IPS-18c (cell line): ENCODE data around the gene GSTM4.

Source experiments
- H3K4me3 ChIP-seq: 2 replicates; pipeline ENCODE4 v1.7.0; 2013; ENCODE audit warnings: low read depth, mild to moderate bottlenecking, low read length, moderate library complexity; ENCODE audit not compliant: insufficient read depth
- H3K9me3 ChIP-seq: one replicate; pipeline ENCODE4 v1.6.1; 2013; ENCODE audit warnings: mild to moderate bottlenecking, low read length, moderate library complexity; ENCODE audit not compliant: control insufficient read depth, insufficient read depth

The GSTM4 gene

DNA sequence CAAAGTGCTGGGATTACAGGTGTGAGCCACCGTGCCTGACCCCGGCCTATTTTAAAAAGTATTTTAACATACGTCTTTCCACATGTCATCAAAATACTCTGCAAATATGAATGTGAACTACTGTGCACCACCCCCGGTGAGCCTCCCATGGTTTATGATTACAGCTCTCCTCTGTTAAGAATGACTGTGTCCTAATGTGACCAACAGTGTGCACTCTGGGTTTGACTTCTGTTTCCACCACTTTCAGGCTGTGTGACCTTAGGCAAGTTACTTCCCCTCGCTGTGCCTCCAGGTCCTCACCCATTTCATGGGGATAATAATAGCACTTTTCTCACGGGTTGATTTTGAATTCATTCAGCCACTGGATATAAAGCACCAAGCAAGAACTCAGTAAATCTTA, 21.6 kb upstream of the GSTM4 start:
- Histone ChIP-seq H3K4me3 (no peak overlapping the region), H3K9me3 (no peaks in the 10 kb centered on the region)

GRCh38 chr1:109634771-109635750, 20.8 kb upstream of the GSTM4 start:
- no peak overlapping the region for H3K4me3 ChIP-seq
- H3K9me3 ChIP-seq, result no peaks in the 10 kb centered on the region

DNA sequence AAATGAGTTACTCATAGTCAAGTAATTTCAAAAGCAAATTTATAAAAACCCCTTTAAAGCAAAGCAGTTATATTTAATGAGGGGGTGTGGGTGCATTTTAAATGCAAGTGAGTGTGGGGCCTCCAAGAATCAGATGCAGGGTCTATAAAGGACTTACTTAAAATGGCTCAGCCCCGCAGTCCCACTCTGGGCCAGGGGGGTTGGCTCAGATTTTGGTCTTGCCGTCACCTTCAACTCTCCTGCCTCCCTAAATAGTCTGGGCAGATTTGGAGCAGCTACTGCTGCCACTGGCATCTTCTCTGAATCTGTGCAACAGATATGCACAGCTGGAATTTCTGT, 20.1 kb upstream of the GSTM4 start:
- H3K4me3 ChIP-seq, result no peak overlapping the region
- no peaks in the 10 kb centered on the region for H3K9me3 ChIP-seq

DNA sequence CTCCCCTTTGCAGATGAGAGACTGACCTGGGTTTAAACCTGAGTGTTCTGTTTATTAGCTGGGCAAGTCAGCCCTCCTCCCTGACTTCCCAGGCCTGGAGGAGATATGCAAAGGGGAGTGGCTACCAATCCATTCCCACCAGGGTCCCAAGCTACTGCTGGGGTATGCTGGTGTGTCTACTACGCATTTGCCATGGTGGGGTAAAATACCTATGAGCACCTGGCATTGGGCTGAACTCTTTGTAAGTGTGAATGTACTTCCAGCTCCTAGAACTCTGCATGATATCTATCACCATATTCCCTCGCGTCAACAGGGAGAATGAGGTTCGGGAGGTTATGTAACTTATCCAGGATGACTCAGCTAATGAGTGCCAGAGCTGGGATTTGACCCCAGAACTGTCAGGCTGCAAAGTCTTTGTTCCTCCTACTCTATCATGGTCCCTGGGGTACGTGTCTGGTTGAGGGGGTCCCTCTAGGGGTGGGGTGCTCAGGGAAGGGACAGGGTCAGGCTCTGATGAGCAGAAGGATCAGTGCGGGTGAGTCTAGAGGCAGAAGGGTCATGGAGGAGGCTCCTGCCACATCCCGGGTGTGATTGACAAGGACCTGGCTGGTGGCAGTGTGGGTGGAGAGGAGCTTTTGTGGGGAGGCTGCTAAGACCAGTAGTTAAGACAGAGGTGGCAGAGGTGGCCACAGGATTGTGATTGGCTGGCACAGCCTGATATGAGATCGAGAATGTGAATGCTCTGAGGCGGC, 19.5 kb upstream of the GSTM4 start:
- Histone ChIP-seq H3K9me3 (no peaks in the 10 kb centered on the region), H3K4me3 (no peak overlapping the region)

DNA sequence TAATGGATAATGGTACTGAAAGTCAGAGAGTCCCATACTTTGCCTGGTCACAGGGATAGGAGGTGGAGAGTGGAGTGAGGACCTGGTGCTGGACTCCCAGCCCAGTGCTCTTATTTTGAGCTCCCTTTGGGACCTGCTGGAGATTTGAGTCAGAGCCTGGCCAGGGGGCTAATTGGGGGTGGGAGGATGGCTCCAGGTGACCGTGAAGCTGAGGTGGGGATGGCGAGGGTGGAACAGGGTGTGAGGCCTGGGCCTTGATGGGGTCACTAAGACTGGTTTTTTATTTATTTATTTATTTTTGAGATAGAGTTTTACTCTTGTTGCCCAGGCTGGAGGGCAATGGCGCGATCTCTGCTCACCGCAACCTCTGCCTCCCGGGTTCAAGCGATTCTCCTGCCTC, 18.5 kb upstream of the GSTM4 start:
- Histone ChIP-seq H3K4me3 (no peak overlapping the region), H3K9me3 (no peaks in the 10 kb centered on the region)

GRCh38 chr1:109639063-109639840, 16.6 kb upstream of the GSTM4 start:
- H3K9me3 ChIP-seq, result no peaks in the 10 kb centered on the region
- no peak overlapping the region for H3K4me3 ChIP-seq

GRCh38 chr1:109639841-109640184, 16.1 kb upstream of the GSTM4 start:
- H3K4me3 ChIP-seq, result no peak overlapping the region
- no peaks in the 10 kb centered on the region for H3K9me3 ChIP-seq

DNA sequence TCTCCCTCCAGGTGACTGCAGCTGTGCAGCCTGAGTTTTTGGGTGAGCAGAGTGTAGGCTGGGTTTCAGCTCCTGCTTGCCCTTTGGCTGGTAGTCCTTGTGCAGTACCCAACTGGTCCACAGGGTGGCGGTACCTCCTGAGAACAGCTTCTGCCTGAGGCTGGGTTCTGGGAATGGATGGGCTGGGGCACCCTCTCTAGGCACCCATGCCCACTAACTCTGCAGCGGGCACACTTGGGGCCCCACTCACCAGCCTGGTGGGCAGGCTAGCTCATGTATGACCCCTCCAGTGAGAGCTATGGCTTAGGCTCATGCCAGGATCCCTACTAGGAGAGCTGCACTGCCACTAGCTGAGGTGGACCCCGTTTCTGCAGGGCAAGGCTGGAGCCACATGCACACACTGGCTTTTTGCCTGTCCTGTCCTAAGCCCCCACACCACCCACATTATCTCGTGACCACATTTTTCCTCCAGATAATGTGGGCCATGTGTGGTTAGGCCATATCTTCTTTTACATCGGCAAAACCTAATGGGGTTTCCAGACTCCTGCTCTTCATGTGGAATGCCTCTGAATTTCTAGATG, 15.5 kb upstream of the GSTM4 start:
- H3K9me3 ChIP-seq, result no peaks in the 10 kb centered on the region
- H3K4me3 ChIP-seq, result no peak overlapping the region

GRCh38 chr1:109641078-109641740, 14.7 kb upstream of the GSTM4 start:
- no peaks in the 10 kb centered on the region for H3K9me3 ChIP-seq
- H3K4me3 ChIP-seq, result no peak overlapping the region

DNA sequence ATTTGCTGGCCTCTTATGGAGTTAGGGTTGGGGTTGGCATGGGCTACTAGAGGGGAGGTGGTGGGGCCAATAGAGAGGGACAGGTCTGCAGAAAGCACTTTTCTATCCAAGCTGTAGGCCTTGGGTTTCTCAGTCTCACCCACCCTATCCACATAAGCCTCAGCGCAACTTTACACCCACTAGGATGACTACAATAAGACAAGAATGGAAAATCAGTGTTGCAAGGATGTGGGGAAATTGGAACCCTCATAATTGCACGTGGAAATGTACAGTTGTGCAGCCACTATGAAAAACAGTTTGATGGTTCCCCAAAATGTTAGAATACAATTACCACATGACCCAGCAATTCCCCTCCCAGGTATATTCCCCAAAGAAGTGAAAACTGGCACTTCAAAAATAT, 14.0 kb upstream of the GSTM4 start:
- Histone ChIP-seq H3K9me3 (no peaks in the 10 kb centered on the region), H3K4me3 (no peak overlapping the region)

DNA sequence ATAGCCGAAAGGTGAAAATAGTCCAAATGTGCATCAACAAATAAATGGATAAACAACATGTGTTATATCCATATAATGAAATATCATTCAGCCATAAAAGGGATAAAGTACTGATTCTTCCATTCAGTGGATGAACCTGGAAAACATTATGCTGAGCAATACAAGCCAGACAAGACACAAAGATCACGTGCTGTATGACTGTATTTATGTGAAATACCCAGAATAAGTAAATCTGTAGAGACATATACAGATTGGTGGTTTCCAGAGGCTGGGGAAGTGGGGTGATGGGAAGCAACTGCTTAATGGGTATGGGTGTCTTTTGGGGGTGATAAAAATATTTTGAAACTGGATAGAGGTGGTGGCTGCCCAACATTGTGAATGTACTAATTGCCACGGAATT, 13.3 kb upstream of the GSTM4 start:
- Histone ChIP-seq H3K9me3 (no peaks in the 10 kb centered on the region), H3K4me3 (no peak overlapping the region)

DNA sequence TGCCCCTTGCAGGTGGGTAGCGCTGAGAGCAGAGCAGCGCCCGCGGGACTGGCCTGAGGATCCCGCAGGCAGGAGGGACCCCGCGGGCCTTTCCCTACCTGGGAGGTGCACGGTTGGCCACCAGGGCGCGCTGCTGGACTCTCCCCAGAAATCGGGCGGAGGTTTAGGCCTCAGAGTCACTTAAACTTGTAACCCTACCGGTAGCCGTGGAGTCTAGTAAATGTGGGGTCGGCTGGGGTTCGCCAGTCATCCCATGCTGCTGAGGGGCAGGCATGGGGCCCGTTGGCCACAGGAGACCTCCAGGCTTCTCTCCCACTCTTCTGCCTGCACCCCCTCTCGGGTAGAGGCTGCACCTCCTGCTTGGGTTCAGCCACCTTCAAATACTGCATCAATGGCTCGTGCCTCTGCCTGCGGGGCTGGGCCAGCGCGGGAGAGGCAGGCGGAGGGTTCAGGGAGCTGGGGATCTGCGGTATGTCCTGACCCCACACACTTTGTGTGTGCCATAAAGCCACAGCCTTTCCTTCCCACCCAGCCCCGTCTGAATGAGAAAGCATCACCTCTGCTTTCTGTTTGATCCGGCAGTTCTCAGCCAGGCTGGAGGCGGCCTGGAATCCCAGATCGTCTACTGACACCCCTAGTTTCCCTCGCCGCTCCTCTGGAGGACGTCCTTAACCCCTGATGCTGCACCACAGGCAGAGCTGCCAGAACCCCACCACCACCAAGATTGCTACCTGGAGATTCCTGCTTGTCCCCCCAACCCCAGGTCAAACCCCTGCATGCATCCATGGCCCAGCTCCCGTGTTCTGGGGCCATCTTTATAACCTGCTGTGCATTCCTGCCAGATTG, 12.3 kb upstream of the GSTM4 start:
- no peak overlapping the region for H3K4me3 ChIP-seq
- H3K9me3 ChIP-seq, result no peaks in the 10 kb centered on the region

- no peaks in the 10 kb centered on the region for H3K9me3 ChIP-seq
- H3K4me3 ChIP-seq, result no peak overlapping the region
Measured at GRCh38 chr1:109644670-109645069, 11.2 kb upstream of the GSTM4 start.

- H3K9me3 ChIP-seq, result no peaks in the 10 kb centered on the region
- no peak overlapping the region for H3K4me3 ChIP-seq
Measured at GRCh38 chr1:109649491-109649914, 6.4 kb upstream of the GSTM4 start.

DNA sequence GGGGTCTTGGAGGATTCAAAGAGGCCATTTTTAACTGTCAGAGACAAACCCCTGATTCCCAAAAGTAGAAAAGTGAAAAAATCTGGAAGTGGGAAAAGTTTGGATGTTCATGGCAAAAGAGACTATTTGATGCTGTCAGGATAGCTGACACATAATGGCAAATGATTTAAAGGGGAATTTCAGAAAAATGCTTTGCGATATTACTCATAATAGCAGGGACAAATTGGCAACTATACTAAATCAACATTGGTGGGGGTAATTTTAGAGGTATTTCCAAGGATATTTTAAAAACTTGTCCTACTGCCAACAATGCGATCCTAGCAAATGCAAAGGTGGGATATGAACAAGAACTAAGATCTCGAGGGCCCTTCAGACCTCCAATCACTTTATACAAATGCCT, 5.3 kb upstream of the GSTM4 start:
- no peak overlapping the region for H3K4me3 ChIP-seq
- H3K9me3 ChIP-seq, result no peaks in the 10 kb centered on the region

- no peak overlapping the region for H3K4me3 ChIP-seq
- no peaks in the 10 kb centered on the region for H3K9me3 ChIP-seq
Measured at GRCh38 chr1:109652402-109652801, 3.5 kb upstream of the GSTM4 start.
